NCI-H2171 treated with DMSO at 0.1 percent for 48 hours (cell line): ENCODE data around the gene SDHAF1.
"Not testable (repeated sequence)": the region's sequence is repeated elsewhere in the genome, so short reads cannot be mapped to it uniquely, and the experiment has no call there.

ENCODE experiments used
- DNase-seq: peaks from one replicate; lab custom pipeline; 2025; lab: John Stamatoyannopoulos, UW

The SDHAF1 gene

GRCh38 chr19:35995048-35995993, at the start of gene SDHAF1:
SDHAF1 (plus strand) TSS chr19:35995188; CDS start chr19:35995275, 87 bp downstream.
- peak; percentile 91 for DNase-seq

GRCh38 chr19:35946203-35946602, 48.8 kb upstream of the SDHAF1 start:
- DNase-seq = no peak

- DNase-seq = no peak
Measured at GRCh38 chr19:35949131-35949530, 45.9 kb upstream of the SDHAF1 start.

- no peak for DNase-seq
Measured at GRCh38 chr19:35955881-35956634, 38.9 kb upstream of the SDHAF1 start.

GRCh38 chr19:35957411-35957810, 37.6 kb upstream of the SDHAF1 start:
- not testable (repeated sequence) for DNase-seq

- DNase-seq = no peak
Measured at GRCh38 chr19:35958660-35959039, 36.3 kb upstream of the SDHAF1 start.

GRCh38 chr19:35959040-35959967, 35.7 kb upstream of the SDHAF1 start:
- no peak for DNase-seq

GRCh38 chr19:35959968-35960320, 35.0 kb upstream of the SDHAF1 start:
- no peak for DNase-seq

GRCh38 chr19:35960432-35960972, 34.5 kb upstream of the SDHAF1 start:
- no peak for DNase-seq

GRCh38 chr19:35963514-35963913, 31.5 kb upstream of the SDHAF1 start:
- DNase-seq = no peak

GRCh38 chr19:35966771-35967170, 28.2 kb upstream of the SDHAF1 start:
- no peak for DNase-seq

- DNase-seq = no peak
Measured at GRCh38 chr19:35973487-35973886, 21.5 kb upstream of the SDHAF1 start.

GRCh38 chr19:35975608-35976214, 19.3 kb upstream of the SDHAF1 start:
- no peak for DNase-seq

GRCh38 chr19:35977446-35978222, 17.4 kb upstream of the SDHAF1 start:
- peak; percentile 85 for DNase-seq

GRCh38 chr19:35978271-35978670, 16.7 kb upstream of the SDHAF1 start:
- no peak for DNase-seq

- no peak for DNase-seq
Measured at GRCh38 chr19:35978832-35979365, 16.1 kb upstream of the SDHAF1 start.

GRCh38 chr19:35980997-35981396, 14.0 kb upstream of the SDHAF1 start:
- not testable (repeated sequence) for DNase-seq

GRCh38 chr19:35983177-35983576, 11.8 kb upstream of the SDHAF1 start:
- DNase-seq = no peak

- DNase-seq = no peak
Measured at GRCh38 chr19:35986111-35986510, 8.9 kb upstream of the SDHAF1 start.
